Astrocyte of the hippocampus (primary cell): ENCODE results near the gene FGGY.

Experiments
- DNase-seq: peaks from one replicate; pipeline ENCODE4 v3.0.0; 2011; ENCODE audit warnings: low read depth, low spot score

FGGY gene

GRCh38 chr1:59315529-59316463, 18.9 kb downstream of the FGGY start:
- DNase-seq: peak; percentile 71

- DNase-seq: peak; percentile 86
These were observed 19.7 kb downstream of the FGGY start for GRCh38 chr1:59316497-59317128.

DNA sequence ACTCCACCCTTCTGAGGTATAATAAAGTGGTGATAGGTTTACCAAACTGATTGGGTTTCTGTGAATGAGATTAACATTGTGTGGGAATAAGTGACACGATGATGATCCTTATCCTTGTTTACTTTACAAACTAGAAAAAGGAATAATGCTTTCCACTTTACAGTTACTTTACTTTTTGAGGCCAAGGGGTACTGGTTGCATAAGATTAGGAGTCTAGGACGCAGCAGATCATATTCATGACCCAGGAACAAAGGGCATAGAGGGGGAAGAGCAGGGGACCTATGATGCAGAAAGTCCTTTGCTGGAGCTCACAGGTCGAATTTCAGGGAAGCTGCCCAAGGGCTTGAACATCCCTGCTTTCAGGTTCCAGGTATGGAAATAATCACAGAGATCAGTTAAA, 20.4 kb downstream of the FGGY start:
- no peak for DNase-seq

- no peak for DNase-seq
These were observed 20.9 kb downstream of the FGGY start for GRCh38 chr1:59317780-59318179.

GRCh38 chr1:59318271-59318860, 21.5 kb downstream of the FGGY start:
- DNase-seq: no peak

DNA sequence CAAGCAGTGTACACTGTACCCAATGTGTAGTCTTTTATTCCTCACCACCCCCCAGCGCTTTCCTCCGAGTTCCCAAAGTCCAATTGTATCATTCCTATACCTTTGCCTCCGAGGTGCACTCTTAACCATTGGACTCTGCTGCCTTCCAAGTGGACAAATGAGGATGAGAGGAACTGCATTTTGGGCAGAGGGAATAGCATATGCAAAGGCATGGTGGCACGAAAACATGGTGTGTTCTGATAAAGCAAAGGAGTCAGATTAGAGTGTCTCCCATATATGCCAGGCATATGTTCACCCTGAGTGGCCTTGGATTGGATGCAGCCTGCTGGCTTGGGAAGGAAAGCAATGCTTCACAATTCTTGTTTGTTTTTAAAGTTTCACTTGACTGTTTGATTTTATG, 25.5 kb downstream of the FGGY start:
- DNase-seq: no peak

GRCh38 chr1:59322814-59323213, 25.9 kb downstream of the FGGY start:
- DNase-seq: no peak

GRCh38 chr1:59323879-59324278, 27.0 kb downstream of the FGGY start:
- no peak for DNase-seq

GRCh38 chr1:59328353-59328752, 31.5 kb downstream of the FGGY start:
- no peak for DNase-seq

DNA sequence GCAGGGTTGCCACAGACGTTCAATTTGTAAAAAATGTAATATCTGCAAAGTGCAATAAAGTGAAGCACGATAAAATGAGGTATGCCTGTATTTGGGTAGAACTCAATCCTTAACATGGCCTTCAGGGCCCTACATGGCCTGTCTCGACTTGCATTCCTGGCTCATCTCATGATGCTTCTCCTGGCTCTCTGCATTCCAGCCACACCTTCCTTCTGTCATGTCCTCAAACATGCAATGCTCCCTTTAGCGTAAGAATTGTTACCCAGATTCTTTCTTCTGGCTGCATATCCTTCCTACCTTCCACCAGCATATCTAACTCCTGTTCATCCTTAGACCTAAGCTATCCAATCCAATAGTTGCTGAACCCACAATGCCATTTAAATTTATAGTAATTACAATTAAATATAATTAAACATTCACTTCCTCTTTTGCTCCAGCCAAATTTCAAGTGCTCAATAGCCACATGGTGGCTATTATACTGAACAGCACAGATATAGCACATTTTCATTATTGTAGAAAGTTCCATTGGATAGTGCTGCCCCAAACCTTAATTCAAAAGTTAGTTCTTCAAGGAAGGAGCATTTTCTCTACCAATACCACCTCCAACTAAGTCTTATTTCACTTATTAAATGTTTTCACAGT, 32.6 kb downstream of the FGGY start:
- DNase-seq: no peak

- no peak for DNase-seq
These were observed 35.1 kb downstream of the FGGY start for GRCh38 chr1:59331686-59332620.

DNA sequence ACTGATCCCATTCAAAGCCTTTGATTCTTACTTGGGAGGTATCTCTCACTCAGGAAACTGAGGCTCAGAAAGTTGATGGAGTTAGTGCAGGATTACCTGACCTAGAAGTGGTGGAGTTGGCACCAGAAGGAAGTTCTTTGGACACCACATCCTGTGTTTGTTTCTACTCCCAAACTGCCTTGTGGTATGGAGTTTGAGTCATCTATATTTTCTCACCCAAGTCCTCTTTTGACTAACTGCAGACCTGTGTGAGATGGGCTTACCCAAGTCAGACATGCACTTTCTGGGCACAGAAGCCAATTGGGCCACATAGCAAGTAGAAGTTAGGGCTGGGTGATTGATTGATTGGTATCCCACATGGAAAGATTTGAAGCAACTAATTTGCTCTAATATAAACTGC, 36.1 kb downstream of the FGGY start:
- peak; percentile 65 for DNase-seq

DNA sequence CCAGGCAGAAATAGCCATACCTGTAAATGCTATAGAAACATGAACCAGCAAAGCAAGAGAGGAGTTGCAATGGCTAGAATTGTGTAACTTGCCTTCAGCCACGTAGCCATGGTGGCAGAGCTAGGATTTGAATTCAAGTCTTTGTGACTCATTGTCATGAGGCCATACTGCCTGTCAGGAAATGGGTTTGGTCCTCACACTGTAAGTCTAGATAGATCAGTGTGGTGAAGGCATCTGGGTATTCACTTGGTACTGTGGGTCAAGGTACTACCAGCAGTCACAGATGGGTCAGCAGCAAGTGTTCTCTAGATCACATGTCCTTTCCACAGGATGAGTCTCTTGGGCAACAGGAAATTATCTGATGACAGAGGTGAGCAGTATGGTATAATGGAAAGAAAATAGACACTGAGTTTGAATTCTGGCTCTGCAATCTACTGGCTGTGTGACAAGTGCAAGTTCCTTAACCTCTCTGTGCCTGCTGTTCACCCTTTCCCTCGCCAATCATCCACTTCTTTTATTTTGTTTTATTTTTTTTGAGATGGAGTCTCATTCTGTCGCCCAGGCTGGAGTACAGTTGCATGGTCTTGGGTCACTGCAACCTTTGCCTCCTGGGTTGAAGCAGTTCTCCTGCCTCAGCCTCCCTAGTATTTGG, 36.9 kb downstream of the FGGY start:
- no peak for DNase-seq

DNA sequence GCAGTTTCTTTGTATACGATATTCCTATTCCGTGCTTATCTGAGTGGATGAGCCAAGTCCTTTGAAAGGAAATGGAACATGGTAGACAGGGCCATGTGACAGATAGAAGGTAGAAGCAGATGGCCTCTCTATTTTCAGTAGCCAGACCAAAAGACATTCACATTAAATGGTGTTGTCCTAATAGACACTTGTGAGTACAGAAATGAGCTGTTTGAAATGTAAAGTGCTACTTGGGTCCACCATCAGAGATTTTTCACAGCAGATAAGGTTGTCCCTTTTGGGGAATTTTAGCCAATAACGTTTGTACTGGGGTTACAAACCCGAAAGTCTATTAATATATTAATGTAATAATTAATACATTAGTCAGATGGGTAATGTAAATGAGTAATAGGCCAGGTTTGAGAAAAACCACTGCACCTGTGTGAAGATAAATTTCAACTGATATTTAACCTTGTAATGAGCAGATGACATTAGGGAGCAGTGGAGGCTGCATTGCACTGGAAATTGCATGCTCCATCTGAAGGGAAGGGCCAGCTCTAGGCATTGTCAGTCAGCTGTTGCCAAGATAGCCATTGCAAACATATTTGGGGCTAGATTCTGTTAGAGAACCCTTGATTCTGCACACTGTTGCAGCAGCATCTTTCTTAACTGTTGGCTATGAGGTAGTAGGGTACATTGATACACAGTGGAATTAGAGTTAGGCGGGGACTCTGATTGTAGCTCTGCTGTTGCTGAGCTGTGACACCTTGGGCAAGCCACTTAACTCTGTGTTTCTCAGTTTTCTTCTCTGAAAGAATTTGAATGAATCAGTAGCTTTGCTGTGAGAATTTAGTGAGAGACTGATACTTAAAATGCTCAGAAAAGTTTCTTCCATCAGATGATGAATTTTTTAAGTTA, 43.8 kb downstream of the FGGY start:
- DNase-seq: no peak

DNA sequence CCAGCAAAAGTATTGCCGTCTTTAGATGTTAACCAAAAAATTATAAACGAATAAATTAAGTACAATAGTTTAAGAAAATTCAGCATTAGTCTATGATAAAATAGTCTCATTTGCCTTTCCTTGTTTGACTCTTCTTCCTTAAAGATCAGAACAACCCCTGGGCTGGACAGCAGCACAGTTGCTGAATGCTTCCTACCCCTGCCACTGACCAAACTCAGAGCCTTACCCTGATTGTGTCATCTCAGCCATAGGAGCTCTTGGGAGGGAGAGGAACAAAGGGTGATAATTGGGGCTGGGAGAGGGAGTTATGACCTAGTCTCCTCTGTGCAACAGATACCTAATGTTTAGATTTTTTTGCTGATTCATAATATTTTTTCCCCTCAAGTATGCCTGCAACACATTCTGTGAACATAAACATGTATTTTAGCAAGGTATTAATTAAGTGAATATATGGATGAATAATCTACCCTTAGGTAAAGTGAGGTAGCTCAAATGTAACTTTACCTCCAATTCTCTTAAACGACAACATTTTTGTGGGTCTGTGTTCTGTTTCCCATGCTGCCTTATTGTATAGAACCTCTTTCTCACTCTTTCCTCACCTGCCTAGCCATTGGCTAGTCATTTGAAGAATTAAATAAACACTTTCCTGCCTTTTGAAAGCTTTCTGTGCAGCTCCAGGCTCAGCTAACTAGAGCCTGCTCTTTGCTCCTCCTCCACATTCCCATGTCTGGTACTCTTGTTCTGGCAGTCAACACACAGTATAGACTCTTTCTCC, 46.1 kb downstream of the FGGY start:
- DNase-seq: no peak

GRCh38 chr1:59343576-59343840, 46.6 kb downstream of the FGGY start:
- no peak for DNase-seq

DNA sequence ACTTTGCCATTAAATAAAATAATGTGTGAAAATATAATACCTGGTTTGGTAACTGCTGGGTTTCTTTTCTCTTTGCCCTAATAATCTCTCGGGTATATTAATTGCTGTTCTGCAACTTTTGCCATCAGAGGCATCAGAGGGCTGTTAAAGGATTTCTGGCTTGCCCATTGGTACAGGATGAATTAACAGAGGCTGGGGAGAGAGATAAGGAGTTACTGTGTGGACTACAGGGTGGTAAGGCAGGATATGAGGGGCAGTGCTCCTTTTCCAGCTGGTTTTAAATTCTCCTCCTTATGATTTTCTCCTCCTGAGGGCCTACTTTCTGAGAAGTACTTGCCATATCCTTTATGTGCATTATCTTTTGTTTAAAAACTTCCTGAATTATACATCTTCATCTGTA, 48.3 kb downstream of the FGGY start:
- DNase-seq: no peak

DNA sequence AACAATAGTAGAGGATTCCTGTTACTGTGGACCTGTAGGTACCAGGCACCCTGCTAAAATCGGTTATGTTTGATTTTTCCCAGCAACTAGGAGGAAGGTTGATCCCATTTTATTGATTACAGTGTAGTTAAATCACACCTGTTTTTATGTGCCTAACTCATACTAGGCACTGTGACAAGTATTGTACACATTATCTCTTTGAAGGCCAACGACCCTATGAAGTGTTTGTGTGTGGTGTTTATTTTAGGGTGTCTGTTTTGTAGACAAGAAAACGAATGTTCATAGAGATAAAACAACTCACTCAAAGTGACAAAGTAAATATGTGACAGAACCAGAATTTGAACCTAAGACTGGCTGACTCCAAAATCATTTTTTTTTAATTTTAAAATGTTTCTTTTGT, 49.5 kb downstream of the FGGY start:
- no peak for DNase-seq

DNA sequence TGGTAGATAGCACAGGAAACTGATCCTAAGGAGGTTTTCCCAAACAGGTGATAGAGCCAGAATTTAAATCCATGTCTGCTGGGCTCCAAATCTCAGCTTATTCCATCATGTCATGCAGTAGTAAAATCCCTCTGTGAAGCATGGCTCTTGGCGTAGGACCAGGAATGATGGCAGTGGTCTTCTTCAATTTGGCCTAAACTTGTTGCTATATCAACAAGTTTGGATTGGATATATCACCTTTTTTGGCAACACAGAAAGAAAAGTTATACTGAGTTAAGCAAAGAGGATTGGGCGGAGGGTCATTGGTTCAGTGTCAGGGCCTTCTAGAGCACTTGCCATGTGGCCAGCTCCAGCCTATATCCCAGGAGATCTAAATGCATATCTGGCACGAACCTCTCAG, 52.2 kb downstream of the FGGY start:
- DNase-seq: no peak
